HepG2 (cell line): ENCODE results near the gene RAB6B. TPM values are rescaled to one million over a fixed set of nuclear protein-coding genes. Genes with fewer than 3 reads are reported as not detected.

Experiments
- ATAC-seq: fragments of 200-7000 bp; cut with Tn5 transposase; 3 replicates; pipeline ENCODE4 v1.9.1; 2020; ENCODE audit warnings: mild to moderate bottlenecking, moderate library complexity
- BruUV-seq: library from RNA; stranded (reverse); fragments of 400-500 nt; replicated peaks from 2 replicates; lab custom pipeline; 2021; lab: Mats Ljungman, UMichigan
- CTCF ChIA-PET: fragments of 300-600 bp; formaldehyde crosslinking; extraction: SDS; loops from one replicate; lab custom pipeline; 2021; ENCODE audit warnings: low total read pairs, inconsistent platforms, low intra/inter-chr PET ratio; lab: Yijun Ruan, JAX
- POLR2A ChIA-PET: fragments of 350-600 bp; sonication (Branson Sonifier 250); formaldehyde crosslinking; loops from one replicate; lab custom pipeline; 2020; ENCODE audit warnings: antibody characterized with exemption, inconsistent platforms; lab: Yijun Ruan, JAX
- DNase-seq: peaks from one replicate; pipeline ENCODE4 v3.0.0-alpha.2; 2015; ENCODE audit warnings: low spot score
- FAIRE-seq: peaks from 3 replicates; lab custom pipeline; 2011; peaks lifted over from hg19 to GRCh38; lab: Jason Lieb, UNC
- H2AFZ ChIP-seq: one replicate; pipeline ENCODE4 v1.6.1; 2011; ENCODE audit warnings: low read length, inconsistent platforms
- H3K27ac ChIP-seq: fragments of 300-600 bp; 3 replicates; pipeline ENCODE4 v1.8.0; 2011; ENCODE audit warnings: mixed run types, mild to moderate bottlenecking, mixed read lengths, low read length, inconsistent platforms; ENCODE audit not compliant: insufficient read depth; ENCODE audit errors: extremely low read length
- H3K27me3 ChIP-seq, 2 experiments: fragments of 200-600 bp in 1 of 2; 2 replicates in 1 of 2; 3 replicates in 1 of 2; pipeline versions ENCODE4 v1.6.0 to v1.8.0; 2011; ENCODE audit warnings: low read length in 2 of 2, mild to moderate bottlenecking in 2 of 2, moderate library complexity in 2 of 2, inconsistent platforms in 1 of 2; ENCODE audit not compliant: insufficient read depth in 2 of 2, control insufficient read depth in 1 of 2
- H3K36me3 ChIP-seq, 2 experiments: fragments of 200-600 bp in 1 of 2; replicated peaks in 1 of 2; 2 replicates in 1 of 2; 3 replicates in 1 of 2; pipeline versions ENCODE4 v1.5.1 to v1.8.0; 2011; ENCODE audit warnings: low read length in 2 of 2, inconsistent platforms in 1 of 2; ENCODE audit not compliant: insufficient read depth in 2 of 2, control insufficient read depth in 1 of 2
- H3K4me1 ChIP-seq: 2 replicates; pipeline ENCODE4 v1.5.1; 2012; ENCODE audit warnings: low read length, inconsistent platforms; ENCODE audit not compliant: insufficient read depth
- H3K4me2 ChIP-seq: 2 replicates; pipeline ENCODE4 v1.6.0; 2011; ENCODE audit warnings: low read depth, low read length, inconsistent platforms
- H3K4me3 ChIP-seq, 3 experiments: fragments of 200-600 bp in 1 of 3; sonication (generic), shearing (Covaris generic) in 1 of 3; replicated peaks in 1 of 3; 2 replicates each; pipeline ENCODE4 v1.5.1; 2011 to 2016; ENCODE audit warnings: low read length in 3 of 3, inconsistent platforms in 2 of 3, low read depth in 2 of 3, mild to moderate bottlenecking in 2 of 3, control low read depth in 1 of 3, mixed read lengths in 1 of 3; ENCODE audit not compliant: insufficient read depth in 1 of 3
- H3K79me2 ChIP-seq: one replicate; pipeline ENCODE4 v1.6.1; 2011; ENCODE audit warnings: low read length, inconsistent platforms; ENCODE audit not compliant: insufficient read depth
- H3K9ac ChIP-seq: 2 replicates; pipeline ENCODE4 v1.6.0; 2011; ENCODE audit warnings: mild to moderate bottlenecking, low read depth, low read length, inconsistent platforms; ENCODE audit not compliant: insufficient read depth
- H3K9me3 ChIP-seq: 2 replicates; pipeline ENCODE4 v1.5.1; 2012; ENCODE audit warnings: mild to moderate bottlenecking, low read length
- H4K20me1 ChIP-seq: 2 replicates; pipeline ENCODE4 v1.6.0; 2011; ENCODE audit warnings: inconsistent platforms, mild to moderate bottlenecking, low read length, moderate library complexity; ENCODE audit not compliant: insufficient read depth
- ATF5 ChIP-seq: sonication (generic); formaldehyde crosslinking; IDR thresholded peaks from 2 replicates; pipeline ENCODE4 v1.4.0; 2020; ENCODE audit warnings: mild to moderate bottlenecking, low read depth, missing genetic modification reagents
- FOXJ3 ChIP-seq: sonication (generic); formaldehyde crosslinking; IDR thresholded peaks from 2 replicates; pipeline ENCODE4 v1.4.0; 2020; ENCODE audit warnings: missing genetic modification reagents, mild to moderate bottlenecking, borderline replicate concordance
- HMG20A ChIP-seq: IDR thresholded peaks from 2 replicates; pipeline ENCODE4 v1.6.1; 2016; ENCODE audit warnings: borderline replicate concordance
- HMGA1 ChIP-seq: sonication (generic); formaldehyde crosslinking; conservative IDR thresholded peaks from 2 replicates; pipeline ENCODE4 v1.4.0; 2020; ENCODE audit warnings: missing genetic modification reagents
- IKZF4 ChIP-seq: sonication (generic); formaldehyde crosslinking; IDR thresholded peaks from 2 replicates; pipeline ENCODE4 v1.5.1; 2020; ENCODE audit warnings: borderline replicate concordance, mild to moderate bottlenecking, low read depth, missing genetic modification reagents; ENCODE audit errors: not compliant biosample characterization
- KDM2A ChIP-seq: sonication (generic); formaldehyde crosslinking; IDR thresholded peaks from 2 replicates; pipeline ENCODE4 v1.4.0; 2020; ENCODE audit warnings: low read depth, missing genetic modification reagents, borderline replicate concordance
- KDM3A ChIP-seq: IDR thresholded peaks from 2 replicates; pipeline ENCODE4 v1.6.1; 2018; ENCODE audit warnings: low read depth, missing compliant biosample characterization
- MYC ChIP-seq: sonication (generic); formaldehyde crosslinking; IDR thresholded peaks from 2 replicates; pipeline ENCODE4 v1.9.0; 2021; ENCODE audit warnings: missing genetic modification reagents, borderline replicate concordance
- SIX1 ChIP-seq: sonication (generic); formaldehyde crosslinking; IDR thresholded peaks from 2 replicates; pipeline ENCODE4 v1.4.0; 2020; ENCODE audit warnings: missing genetic modification reagents, borderline replicate concordance
- ZNF674 ChIP-seq: sonication (generic); formaldehyde crosslinking; IDR thresholded peaks from 2 replicates; pipeline ENCODE4 v1.5.0; 2020; ENCODE audit warnings: low read depth, mild to moderate bottlenecking, missing genetic modification reagents
- ZNF891 ChIP-seq: sonication (generic); formaldehyde crosslinking; IDR thresholded peaks from 2 replicates; pipeline ENCODE4 v1.5.0; 2020; ENCODE audit warnings: mild to moderate bottlenecking, missing genetic modification reagents
- WGBS: methylation state at CpG from one replicate; pipeline ENCODE4 v1.1.6; 2017; ENCODE audit warnings: low lambda C conversion rate; 5-methylcytosine and 5-hydroxymethylcytosine counted together
- in situ Hi-C: cut with HindIII; loops from 2 replicates; pipeline ENCODE4 v1.10.0; 2017; ENCODE audit warnings: low pct_unique_long_range_greater_than_20kb; ENCODE audit not compliant: extremely low pct_ligation_motif_present
- intact Hi-C: fragments of 100-400 bp; cut with micrococcal nuclease; formaldehyde crosslinking; loops from one replicate; pipeline ENCODE4 v1.10.0; 2022; ENCODE audit not compliant: unreplicated experiment
- polyA plus RNA-seq, 8 experiments: library from polyadenylated mRNA; depleted of rRNA in 3 of 8; stranded (reverse) in 7 of 8; unstranded in 1 of 8; fragments of >200 nt; fragmentation: Illumina TruSeq in 4 of 8; extraction: Trizol in 4 of 8; gene quantifications; 2 replicates each; pipeline versions ENCODE4 v1.2.1 to v1.2.3, GENCODE V29; 2011 to 2016; ENCODE audit warnings: low read depth in 4 of 8, missing spikeins in 1 of 8, mixed read lengths in 1 of 8; ENCODE audit not compliant: insufficient read depth in 1 of 8
- total RNA-seq, 5 experiments: library from RNA; depleted of rRNA; stranded (reverse); fragments of >200 nt; fragmentation: Illumina TruSeq; extraction: Trizol; gene quantifications; 2 replicates each; pipeline ENCODE4 v1.2.3, GENCODE V29; 2016; ENCODE audit warnings: low read depth in 1 of 5

RAB6B gene
- total and polyA plus RNA-seq, 2 of the 13 experiments (the other 11 are each of a cell fraction or from before 2014, with no cell fraction given) = 0.16 TPM; not detected in 1

DNA sequence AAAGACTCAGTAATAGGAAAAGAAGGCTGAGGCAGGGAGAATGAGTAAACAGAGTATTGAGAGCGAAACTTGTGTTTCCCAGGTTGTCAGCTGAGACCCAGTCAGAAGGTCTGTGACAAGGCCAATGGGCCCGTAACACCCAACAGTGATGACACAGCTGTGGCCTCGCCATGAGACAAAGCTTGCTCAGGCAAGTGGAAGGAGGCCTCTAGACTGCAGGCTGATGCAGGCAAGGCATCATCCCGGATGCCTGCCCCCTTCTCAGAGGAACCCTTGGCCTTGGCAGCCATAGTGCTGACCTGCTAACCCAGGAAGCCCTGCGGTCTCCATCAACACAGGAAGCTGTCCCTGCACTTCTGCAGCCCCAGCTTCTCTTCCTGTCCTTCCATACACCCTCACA lies 15.4 kb downstream of the RAB6B start (continued):
- TF ChIP-seq HMG20A (CRISPR knock-in tag) (no peak), SIX1 (CRISPR knock-in tag) (no peak), FOXJ3 (CRISPR knock-in tag) (no peak)
- TF ChIP-seq, all 625 proteins: peak for 0

DNA sequence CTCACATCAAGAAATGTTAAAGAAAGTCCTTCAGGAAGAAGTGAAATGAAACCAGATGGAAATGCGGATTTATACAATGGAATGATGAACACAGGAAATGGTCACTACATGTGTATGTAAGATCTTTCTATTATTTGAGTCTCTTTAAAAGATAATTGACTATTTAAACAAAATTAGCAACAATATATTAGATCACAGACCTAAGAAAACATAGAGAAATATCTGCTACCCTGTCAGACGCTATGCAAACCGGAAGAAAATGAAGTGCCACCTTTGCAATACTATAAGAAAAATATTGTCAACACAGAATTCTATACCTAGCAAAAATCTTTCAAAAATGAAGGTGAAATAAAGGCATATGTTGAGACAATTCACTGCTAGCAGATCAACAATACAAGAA lies 17.2 kb downstream of the RAB6B start:
- Histone ChIP-seq H3K4me3 (no peak overlapping the region), H4K20me1 (no peaks in the 10 kb centered on the region), H3K9me3 (no peaks in the 10 kb centered on the region), H3K4me2 (no peak overlapping the region), H3K9ac (no peak overlapping the region), H2AFZ (no peak overlapping the region), H3K27me3 (peaks cover 1 to 8% of the 10 kb centered on the region in 2 experiments; a peak in 2 of 5 replicates), H3K4me1 (no peaks in the 10 kb centered on the region), H3K79me2 (no peaks in the 10 kb centered on the region), H3K36me3 (no peaks in the 10 kb centered on the region), H3K27ac (no peak overlapping the region)
- no peak for FAIRE-seq
- no peak for DNase-seq
- intact Hi-C loops = no loop called here
- 15% methylated on average over 3 of the region's 3 CpGs for WGBS
- no TSS peak for BruUV-seq
- ChIA-PET CTCF (no interaction called here), POLR2A (no interaction called here)
- no peak for ATAC-seq
- in situ Hi-C loops = no loop called here
- TF ChIP-seq KDM2A (CRISPR knock-in tag) = no peak
- TF ChIP-seq, all 625 proteins: peak for 0

DNA sequence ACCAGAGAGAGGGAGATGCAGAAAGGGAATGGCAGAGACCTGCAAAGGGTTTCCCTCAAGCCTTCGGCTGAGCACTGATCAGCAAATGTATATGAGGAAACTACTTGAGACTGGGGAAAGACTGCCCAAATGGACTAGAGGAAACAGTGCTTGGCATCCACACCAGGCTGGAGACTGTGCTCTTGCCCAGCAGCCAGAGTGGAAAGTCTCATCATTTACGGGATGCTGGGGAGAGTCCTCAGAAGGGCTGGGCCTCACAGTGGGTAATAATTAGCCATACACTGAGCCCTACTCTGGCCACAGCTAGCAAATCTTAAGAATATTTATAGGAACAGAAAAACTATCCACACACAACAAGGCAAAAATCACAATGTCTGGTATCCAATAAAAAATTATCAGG lies 18.5 kb downstream of the RAB6B start:
- no peak for FAIRE-seq
- Histone ChIP-seq H3K27me3 (peaks cover 2 to 12% of the 10 kb centered on the region in 2 experiments; a peak in 2 of 5 replicates), H4K20me1 (no peaks in the 10 kb centered on the region), H3K9ac (no peak overlapping the region), H2AFZ (no peak overlapping the region), H3K4me2 (no peak overlapping the region), H3K9me3 (no peaks in the 10 kb centered on the region), H3K36me3 (no peaks in the 10 kb centered on the region), H3K79me2 (no peaks in the 10 kb centered on the region), H3K4me1 (no peaks in the 10 kb centered on the region), H3K27ac (no peak overlapping the region), H3K4me3 (no peak overlapping the region)
- ATAC-seq = no peak
- in situ Hi-C loops = no loop called here
- WGBS = 4% methylated on average over 2 of the region's 2 CpGs
- ChIA-PET POLR2A (no interaction called here), CTCF (no interaction called here)
- no TSS peak for BruUV-seq
- intact Hi-C loops = no loop called here
- no peak for DNase-seq
- TF ChIP-seq MYC (no peak), IKZF4 (no peak), HMGA1 (CRISPR knock-in tag) (no peak), ATF5 (no peak), ZNF891 (CRISPR knock-in tag) (no peak), ZNF674 (CRISPR knock-in tag) (no peak), KDM3A (CRISPR knock-in tag) (no peak)
